ENCODE measurements around the gene PELO.
"Not testable (repeated sequence)": the region's sequence is repeated elsewhere in the genome, so short reads cannot be mapped to it uniquely, and the experiment has no call there.

PELO gene

GRCh38 chr5:52802272-52802973, 14.7 kb downstream of the PELO start:
- no peak for DNase-seq

- no peak for DNase-seq
Measured at GRCh38 chr5:52802974-52803336, 15.2 kb downstream of the PELO start.

GRCh38 chr5:52804387-52804791, 16.7 kb downstream of the PELO start:
- no peak for DNase-seq

GRCh38 chr5:52804981-52805380, 17.3 kb downstream of the PELO start:
- no peak for DNase-seq

GRCh38 chr5:52805615-52806014, 17.9 kb downstream of the PELO start:
- no peak for DNase-seq

- no peak for DNase-seq
Measured at GRCh38 chr5:52807037-52807436, 19.3 kb downstream of the PELO start.

GRCh38 chr5:52807723-52808122, 20.0 kb downstream of the PELO start:
- DNase-seq, result no peak

GRCh38 chr5:52808316-52808901, 20.7 kb downstream of the PELO start:
- no peak for DNase-seq

GRCh38 chr5:52809884-52810283, 22.2 kb downstream of the PELO start:
- no peak for DNase-seq

- DNase-seq, result no peak
Measured at GRCh38 chr5:52810426-52810825, 22.7 kb downstream of the PELO start.

GRCh38 chr5:52811067-52811749, 23.5 kb downstream of the PELO start:
- DNase-seq, result no peak

GRCh38 chr5:52814352-52815148, 26.8 kb downstream of the PELO start:
- no peak for DNase-seq

GRCh38 chr5:52817818-52818217, 30.1 kb downstream of the PELO start:
- no peak for DNase-seq

GRCh38 chr5:52818360-52818759, 30.6 kb downstream of the PELO start:
- DNase-seq, result no peak

- DNase-seq, result not testable (repeated sequence)
Measured at GRCh38 chr5:52818807-52819206, 31.1 kb downstream of the PELO start.

- DNase-seq, result no peak
Measured at GRCh38 chr5:52821901-52822300, 34.2 kb downstream of the PELO start.

GRCh38 chr5:52822437-52822836, 34.7 kb downstream of the PELO start:
- DNase-seq, result no peak

GRCh38 chr5:52824827-52825226, 37.1 kb downstream of the PELO start:
- DNase-seq, result no peak

- DNase-seq, result no peak
Measured at GRCh38 chr5:52825826-52826225, 38.1 kb downstream of the PELO start.

- no peak for DNase-seq
Measured at GRCh38 chr5:52827815-52828214, 40.1 kb downstream of the PELO start.

GRCh38 chr5:52829664-52830063, 41.9 kb downstream of the PELO start:
- DNase-seq, result no peak

GRCh38 chr5:52830650-52831049, 42.9 kb downstream of the PELO start:
- DNase-seq, result no peak

GRCh38 chr5:52831786-52832511, 44.2 kb downstream of the PELO start:
- DNase-seq, result no peak
